Stimulated activated CD4-positive, alpha-beta T cell treated with anti-CD3 and anti-CD28 coated beads, TNF-alpha, amount 100 ng/mL, for 24 hours (primary cell): ENCODE data around the gene ZNF655.
"Not testable (repeated sequence)": the region's sequence is repeated elsewhere in the genome, so short reads cannot be mapped to it uniquely, and the experiment has no call there.

Experiments
- DNase-seq, 3 experiments: peaks; one replicate each; pipeline ENCODE4 v3.0.0-alpha.2; 2020; ENCODE audit warnings: low read depth in 3 of 3

ZNF655 gene, protein sequence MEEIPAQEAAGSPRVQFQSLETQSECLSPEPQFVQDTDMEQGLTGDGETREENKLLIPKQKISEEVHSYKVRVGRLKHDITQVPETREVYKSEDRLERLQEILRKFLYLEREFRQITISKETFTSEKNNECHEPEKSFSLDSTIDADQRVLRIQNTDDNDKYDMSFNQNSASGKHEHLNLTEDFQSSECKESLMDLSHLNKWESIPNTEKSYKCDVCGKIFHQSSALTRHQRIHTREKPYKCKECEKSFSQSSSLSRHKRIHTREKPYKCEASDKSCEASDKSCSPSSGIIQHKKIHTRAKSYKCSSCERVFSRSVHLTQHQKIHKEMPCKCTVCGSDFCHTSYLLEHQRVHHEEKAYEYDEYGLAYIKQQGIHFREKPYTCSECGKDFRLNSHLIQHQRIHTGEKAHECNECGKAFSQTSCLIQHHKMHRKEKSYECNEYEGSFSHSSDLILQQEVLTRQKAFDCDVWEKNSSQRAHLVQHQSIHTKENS

DNA sequence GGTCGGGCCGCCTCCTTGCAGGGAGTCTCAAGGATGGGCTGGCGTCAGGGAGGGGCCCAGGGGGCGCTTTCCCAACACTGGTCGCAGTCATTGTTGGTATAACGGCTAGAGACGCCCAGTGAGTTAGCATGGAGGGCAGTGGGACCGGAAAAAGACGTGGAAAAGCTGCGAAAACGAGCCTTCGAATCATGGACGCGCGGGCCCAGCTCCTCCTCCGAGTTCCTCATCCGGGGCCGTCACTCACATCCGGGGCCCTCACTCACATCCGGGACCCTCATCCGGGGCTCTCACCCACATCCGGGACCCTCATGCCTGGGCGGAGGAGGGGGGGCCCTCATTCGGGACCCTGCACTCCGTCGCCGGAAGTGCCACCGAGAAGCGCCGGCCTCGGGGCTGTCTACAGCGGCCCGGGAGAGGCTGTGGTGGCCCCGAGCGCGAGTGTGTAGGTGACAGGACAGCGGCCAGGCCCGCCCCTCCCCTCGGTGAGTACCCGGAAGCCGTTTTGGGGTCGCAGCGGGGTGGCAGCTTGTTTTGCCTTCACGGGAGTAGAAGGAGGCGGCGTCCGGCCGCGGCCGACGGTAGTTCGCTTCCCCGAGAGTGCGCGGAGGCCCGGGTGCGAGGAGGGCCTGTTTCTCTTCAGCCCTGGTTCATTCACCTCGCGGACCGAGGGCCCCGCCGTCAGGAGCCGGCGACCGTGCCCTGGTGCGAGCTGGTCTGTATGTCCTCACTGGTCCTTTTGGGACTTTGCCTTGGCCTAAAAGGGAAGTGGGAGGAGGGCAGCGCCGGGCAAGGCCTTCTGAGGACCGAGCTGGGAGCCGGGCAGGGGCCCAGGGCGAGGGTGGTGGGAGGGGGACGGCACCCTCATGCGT, at the start of gene ZNF655:
TSS of gene ZNF655 (plus strand) at position 337 of the 869 bp plus-strand sequence. CDS start 1,918 bp downstream, outside the sequence.
- peak; percentile 76 to 83 (median 80) for DNase-seq

DNA sequence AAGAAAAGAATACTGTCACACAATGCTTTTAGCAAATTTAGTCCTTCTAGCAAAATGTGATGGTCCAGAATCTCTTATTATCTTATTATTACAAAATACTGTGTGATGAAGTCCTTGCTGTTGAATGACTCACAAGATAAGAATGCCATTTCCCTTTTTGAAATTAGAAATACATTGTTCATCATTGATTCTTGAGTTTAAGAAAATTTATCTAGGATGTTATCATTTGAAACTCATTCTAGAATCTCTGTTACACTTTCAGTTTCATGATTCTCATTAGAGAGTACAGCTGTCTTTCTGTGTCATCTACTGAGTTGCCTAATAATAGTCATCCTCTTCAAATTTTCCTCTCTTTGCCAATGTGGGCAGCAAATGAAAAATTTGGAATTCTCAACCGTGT, 44.4 kb upstream of the ZNF655 start:
- no peak for DNase-seq

DNA sequence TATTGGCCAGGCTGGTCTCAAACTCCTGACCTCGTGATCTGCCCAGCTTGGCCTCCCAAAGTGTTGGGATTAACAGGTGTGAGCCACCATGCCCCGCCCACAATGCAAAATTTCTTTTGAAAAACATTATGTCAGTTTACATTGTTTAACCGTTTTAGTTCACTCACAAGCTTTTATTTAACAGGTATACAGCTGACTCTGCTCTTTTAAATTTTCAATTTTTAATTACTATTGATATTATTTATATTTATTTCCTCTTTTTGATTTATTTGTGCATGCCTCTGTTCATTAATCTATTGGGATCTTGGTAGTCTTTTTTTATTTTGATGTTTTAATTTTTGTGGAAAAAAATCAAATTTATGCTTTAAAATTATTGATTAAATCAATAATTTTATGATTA, 37.0 kb upstream of the ZNF655 start:
- no peak for DNase-seq

DNA sequence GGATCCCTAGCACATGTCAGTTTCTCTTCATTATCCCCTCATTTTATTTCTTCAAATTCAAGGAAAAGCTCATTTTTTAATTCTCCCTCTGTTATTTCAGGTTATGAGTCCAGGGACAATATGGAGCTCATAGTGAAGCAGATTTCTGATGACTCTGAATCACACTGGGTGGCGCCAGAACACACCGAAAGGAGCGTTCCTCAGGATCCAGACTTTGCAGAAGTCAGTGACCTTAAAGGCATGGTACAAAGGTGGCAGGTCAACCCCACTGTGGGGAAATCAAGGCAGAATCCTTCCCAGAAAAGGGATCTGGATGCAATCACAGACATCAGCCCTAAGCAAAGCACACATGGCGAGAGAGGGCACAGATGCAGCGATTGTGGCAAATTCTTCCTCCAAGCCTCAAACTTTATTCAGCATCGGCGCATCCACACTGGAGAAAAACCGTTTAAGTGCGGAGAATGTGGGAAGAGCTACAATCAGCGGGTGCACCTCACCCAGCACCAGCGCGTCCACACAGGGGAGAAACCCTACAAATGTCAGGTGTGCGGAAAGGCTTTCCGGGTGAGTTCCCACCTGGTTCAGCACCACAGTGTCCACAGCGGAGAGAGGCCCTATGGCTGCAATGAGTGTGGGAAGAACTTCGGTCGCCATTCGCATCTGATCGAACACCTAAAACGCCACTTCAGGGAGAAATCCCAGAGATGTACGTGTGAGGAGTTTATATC, 32.6 kb upstream of the ZNF655 start:
- peak in 1 of 3 experiments; percentile 9 for DNase-seq

DNA sequence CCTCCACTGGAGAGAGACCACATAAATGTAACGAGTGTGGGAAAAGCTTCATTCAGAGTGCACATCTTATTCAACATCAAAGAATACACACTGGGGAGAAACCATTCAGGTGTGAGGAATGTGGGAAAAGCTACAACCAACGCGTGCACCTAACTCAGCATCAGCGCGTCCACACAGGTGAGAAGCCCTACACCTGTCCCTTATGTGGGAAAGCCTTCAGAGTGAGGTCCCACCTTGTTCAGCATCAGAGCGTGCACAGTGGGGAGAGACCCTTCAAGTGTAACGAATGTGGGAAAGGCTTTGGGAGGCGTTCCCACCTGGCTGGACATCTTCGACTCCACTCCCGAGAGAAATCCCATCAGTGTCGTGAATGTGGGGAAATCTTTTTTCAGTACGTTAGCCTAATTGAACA, 27.1 kb upstream of the ZNF655 start:
- DNase-seq = no peak

DNA sequence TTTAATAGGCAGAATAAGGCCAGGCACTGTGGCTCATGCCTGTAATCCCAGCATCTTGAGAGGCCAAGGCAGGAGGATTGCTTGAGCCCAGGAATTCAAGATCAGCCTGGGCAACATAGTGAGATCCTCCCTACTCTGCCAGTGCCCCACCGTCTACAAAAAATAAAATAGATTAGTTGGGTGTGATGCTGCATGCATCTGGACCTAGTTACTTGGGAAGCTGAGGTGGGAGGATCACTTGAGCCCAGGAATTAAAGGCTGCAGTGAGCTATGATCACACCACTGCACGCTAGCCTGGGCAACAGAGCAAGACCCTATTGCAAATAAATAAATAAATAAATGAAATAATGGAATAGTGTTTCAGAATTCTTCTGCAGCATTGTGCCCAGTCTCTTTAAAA, 22.8 kb upstream of the ZNF655 start:
- DNase-seq = no peak

DNA sequence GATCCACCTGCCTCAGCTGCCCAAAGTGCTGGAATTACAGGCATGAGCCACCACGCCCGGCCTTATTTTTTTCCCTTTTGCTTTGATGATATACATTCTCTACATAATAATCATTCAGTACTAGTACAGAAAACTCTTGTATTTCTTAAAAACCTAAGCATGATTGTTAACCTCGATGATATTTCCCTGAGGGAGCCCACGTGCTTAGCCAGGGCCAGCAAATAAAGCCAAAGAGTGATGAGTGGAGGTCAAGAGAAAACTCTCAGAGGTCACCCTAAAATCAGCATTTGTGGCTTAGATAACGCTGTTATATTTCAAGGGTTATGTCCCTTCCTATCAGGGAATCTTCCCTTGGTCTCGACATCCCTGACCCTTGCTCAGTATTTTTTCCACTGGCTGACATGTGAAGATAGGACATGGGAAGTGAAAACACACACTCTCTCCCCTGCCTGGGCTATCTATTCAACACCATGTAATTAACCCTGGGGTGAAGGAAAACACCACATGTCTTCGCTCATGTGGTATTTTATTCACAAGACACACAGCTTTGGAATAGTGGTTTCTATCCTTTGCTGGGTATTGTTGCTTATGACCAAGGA, 19.1 kb upstream of the ZNF655 start:
- no peak for DNase-seq

DNA sequence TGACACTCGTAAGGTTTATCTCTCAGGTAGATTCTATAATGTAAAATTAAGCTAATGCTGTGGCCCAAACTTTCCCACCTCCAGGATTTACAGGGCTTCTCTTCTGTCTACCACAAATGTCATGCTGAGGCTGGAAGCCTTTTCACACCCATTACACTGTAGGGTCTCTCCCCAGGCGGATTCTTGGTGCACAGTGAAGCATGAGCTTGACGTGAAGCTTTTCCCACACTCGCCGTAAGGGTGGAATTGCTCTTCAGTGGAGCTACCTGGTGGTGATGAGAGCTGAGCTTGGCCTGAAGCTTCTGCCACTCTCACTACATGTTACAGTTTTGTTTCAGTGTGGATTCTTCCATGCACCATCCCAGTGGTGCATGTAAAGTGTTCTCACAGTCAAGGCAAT, 17.9 kb upstream of the ZNF655 start:
- no peak for DNase-seq

DNA sequence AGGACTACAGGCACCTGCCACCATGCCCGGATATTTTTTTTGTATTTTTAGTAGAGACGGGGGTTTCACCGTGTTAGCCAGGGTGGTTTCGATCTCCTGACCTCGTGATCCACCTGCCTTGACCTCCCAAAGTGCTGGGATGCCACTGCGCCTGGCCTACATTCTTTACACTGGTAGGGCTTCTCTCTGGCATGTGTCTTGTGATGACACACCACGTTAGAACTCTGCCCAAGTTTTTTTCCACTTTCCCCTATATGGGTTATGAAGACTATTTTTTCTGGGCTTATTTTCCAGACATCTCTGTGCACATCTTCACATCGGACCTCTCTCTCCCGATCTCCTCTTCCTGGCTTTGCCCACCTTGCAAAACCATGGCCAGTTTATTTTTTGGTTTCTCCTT, 17.2 kb upstream of the ZNF655 start:
- DNase-seq = no peak

DNA sequence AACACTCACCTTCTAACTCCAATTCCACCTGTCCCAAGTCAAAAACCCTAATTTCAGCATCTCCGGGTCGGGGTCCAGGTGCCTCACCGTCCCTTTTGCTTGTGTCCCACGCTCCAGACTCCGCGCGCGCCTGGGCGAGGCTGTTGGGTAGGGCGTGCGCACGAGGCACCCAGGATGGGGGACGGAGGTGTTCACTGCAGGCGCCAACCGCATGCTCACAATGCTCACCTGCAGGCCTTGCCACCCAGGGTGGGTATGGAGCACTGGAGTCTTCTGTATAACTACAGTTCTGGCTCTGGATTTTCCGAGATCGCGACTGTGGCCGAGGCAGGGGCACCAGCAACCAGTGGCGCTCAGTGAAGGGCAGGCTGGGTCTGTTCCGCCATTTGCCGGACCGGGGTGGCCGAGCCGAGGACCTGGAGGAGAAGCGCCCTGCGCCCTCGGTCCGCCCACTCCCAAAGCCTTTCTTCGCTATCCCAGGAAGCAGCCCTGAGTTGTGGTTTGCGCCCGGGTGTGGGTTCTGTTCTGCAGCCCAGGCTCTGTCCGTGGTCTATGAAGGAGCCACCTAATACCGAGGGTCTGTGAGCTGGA, 15.3 kb upstream of the ZNF655 start:
- DNase-seq = no peak

DNA sequence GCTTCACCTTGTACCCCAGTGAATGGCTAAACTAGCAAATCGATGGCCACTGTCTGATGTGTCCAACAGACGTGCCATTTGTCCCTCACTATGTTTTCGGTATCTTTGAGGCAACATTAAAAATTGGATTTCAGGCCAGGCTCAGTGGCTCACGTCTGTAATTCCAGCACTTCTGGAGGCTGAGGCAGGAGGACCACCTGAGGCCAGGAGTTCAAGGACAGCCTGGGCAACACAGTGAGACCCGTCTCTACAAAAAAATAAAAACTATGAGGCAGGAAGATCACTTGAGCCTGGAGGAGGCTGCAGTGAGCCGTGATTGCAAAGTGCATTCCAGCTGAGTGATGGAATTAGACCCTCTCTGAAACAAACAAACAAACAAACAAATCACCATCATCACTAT, 14.5 kb upstream of the ZNF655 start:
- DNase-seq = no peak

DNA sequence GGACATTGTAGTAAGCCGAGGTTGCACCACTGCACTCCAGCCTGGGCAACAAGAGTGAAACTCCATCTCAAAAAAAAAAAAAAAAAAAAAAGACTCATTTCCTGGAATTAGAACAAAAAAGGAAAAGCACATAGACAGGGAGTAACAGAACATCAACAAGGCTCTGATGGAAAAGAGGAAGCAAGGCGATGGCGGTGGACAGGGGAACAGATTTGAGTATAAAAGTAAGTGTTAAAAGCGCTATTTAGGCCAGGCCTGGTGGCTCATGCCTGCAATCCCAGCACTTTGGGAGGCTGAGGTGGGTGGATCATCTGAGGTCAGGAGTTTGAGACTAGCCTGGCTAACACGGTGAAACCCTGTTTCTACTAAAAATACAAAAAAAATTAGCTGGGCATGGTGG, 13.1 kb upstream of the ZNF655 start:
- DNase-seq = not testable (repeated sequence)

DNA sequence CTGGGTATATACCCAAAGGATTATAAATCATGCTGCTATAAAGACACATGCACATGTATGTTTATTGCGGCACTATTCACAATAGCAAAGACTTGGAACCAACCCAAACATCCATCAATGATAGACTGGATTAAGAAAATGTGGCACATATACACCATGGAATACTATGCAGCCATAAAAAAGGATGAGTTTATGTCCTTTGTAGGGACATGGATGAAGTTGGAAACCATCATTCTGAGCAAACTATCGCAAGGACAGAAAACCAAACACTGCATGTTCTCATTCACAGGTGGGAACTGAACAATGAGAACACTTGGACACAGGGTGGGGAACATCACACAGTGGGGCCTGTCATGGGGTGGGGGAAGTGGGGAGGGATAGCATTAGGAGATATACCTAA, 8.9 kb upstream of the ZNF655 start:
- DNase-seq = not testable (repeated sequence)

DNA sequence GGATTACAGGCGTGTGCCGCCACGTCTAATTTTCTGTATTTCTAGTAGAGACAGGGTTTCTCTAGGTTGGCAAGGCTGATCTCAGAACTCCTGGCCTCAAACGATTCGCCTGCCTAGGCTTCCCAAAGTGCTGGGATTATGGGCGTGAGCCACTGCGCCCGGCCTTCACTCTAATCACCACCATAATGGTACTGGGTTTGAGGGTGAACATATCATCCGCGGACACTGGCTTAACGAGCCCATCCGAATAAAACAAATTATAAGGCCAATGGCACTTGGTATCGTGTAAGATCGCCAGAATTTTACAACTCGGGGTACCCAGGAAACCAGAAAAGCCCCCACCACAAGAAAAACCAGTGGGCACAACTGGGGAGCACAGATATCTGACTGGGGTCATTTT, 7.1 kb upstream of the ZNF655 start:
- DNase-seq = no peak

DNA sequence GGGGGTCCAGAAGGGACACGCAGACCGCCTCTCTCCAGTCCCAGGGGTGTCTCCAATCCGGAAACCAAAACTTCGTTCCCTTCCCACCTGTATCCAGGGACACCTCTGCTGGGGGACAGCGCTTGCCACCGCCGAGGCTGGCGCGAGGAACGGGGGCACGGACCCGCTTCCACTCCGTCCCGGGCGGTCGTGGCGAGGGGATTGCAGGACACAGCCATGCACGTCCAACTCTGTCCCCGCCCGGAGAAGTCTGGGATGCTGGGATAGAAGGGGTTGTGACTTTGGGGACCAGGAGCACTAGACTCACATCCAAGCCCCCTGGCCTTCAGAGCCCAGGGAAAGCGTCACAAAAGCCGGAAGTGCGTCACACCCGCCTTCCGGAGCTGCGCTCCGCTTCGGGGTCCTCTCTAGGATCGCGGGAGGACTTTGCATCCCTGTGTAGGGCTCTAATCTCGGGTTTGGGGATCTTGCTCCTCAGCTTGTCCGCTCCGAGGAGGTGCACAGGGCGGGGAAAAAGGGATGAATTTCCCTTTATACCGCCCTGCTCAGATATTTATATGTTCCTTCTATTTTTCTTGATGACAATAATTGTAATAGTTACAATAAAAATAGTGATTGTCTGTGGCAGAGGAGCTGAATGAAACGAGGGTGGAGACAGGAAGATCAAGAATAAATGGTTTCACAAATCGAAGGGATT, 6.5 kb upstream of the ZNF655 start, which contains the start of gene FAM200A:
TSS of gene FAM200A (minus strand) at position 348 of the 697 bp plus-strand sequence. CDS start 3,707 bp downstream, outside the sequence.
- peak; percentile 70 to 82 (median 72) for DNase-seq

DNA sequence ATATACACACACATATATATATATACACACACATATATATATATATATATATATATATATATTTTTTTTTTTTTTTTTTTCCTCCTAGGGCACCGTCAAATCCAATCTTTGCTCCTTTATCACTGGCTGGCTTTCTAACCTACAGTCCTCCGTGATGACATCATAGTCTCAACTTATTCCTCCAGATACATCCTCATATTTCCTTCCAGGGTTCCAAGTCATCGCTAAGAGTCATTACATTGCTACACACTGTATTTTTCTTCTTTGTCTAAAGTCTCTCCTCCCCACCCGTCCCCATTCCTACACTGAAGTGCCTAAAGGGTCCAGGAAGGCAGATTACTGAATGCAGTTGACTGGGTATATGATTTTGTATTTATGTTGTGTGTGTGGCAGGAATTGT, 5.4 kb upstream of the ZNF655 start:
- DNase-seq = no peak

DNA sequence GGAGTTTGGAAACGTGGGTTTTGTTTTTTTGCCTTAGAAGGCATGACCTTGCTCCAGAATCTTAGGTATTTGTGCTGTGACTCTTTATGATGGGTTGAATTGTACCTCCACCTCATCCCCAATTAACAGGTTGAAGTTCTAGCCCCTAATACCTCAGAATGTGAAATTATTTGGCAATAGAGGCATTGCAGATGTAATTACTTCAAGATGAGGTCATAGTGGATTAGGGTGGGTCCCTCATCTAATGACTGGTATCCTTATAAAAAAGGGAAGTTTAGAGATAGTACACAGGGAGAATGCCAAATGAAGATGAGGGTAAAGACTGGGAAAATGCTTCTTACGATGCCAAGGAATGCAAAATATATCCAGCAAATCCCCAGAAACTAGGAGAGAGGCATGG, 3.5 kb upstream of the ZNF655 start:
- no peak for DNase-seq

DNA sequence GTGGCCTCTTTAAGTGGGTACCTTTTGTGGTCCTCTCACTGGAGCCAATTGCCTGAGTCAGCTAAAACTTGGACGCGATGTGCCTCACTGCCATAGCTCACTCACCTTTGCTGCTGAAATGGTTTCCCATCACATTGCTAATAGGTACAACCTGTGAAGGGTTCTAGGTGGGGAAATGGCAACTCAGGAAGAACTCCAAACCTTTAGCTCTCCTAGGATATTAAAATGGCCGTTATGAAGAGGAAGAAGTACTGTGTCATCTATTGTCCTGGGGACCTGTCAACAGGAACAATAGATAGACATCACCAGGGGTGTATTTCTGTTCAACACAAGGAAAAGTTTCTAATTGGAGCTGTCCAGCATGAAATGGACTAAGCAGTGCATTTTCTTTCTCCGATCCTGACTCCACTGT, 1.2 kb upstream of the ZNF655 start:
- DNase-seq = no peak

DNA sequence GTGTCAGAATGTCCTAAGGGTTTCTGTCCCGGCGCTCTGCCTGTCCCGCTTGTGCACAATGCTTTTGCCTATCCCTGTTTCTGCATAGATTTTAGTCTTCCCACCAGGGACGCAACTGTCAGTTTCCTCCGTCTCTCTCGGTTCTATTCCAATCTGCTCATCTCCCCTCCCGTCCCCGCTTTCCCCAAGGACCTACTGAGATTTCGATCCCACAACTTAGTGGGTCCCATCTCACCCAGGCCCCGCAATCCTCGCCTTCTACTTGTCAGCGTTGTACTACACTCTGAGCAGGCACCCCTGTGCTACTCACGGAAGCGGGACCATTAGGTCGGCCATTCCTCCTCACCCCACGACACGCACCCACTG, 519 bp upstream of the ZNF655 start:
- DNase-seq = no peak

DNA sequence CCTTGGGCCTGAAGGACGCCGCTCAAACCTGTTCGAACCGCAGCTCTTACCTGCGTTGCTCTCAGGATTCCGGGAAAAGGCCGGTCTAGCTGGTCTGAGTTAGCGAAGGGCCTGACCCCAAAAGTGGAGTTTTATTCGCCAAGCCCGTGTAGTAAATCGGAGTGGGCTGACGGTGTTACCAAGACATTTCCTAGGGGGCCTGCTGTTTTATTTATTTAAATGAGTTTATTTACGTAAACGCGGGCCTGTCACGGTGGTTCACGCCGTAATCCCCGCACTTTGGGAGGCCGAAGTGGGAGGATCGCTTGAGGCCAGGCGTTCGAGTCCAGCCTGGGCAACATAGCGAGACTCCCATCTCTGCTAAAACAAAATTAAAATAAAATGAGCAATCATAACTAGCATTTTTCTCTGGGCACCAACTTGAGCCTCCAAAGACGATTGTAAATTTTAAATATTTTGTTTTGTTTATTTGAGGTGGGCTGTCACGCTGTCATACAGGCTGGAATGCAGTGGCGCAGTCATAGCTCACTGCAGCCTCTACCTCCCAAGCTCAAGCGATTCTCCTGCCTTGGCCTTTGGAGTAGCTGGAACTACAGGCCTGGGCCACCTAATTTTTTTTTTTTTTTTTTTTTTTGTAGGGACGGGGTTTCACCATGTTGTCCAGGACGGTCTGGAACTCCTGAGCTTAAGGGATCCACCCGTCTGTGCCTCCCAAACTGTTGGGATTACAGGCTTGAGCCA, 903 bp downstream of the ZNF655 start:
- no peak for DNase-seq
